Peyer's patch (tissue), 4 donors: ENCODE measurements around the gene SNX21. TPM values are rescaled to one million over a fixed set of nuclear protein-coding genes. Genes with fewer than 3 reads are reported as not detected.

Experiments used
- DNase-seq, 3 donors: peaks; one replicate each; pipeline ENCODE4 v3.0.0-alpha.2; 2017 to 2019
- H3K27ac ChIP-seq, 4 donors: fragments of 200-600 bp; sonication (generic); one replicate each; pipeline ENCODE4 v1.5.1; 2016 to 2019
- H3K27me3 ChIP-seq, 2 donors: fragments of 200-600 bp; sonication (generic); one replicate each; pipeline ENCODE4 v1.5.1; 2019
- H3K36me3 ChIP-seq, 3 donors: fragments of 200-600 bp; sonication (generic); one replicate each; pipeline ENCODE4 v1.5.1; 2016 to 2019
- H3K4me1 ChIP-seq, 4 donors: fragments of 200-600 bp; sonication (generic); one replicate each; pipeline ENCODE4 v1.5.1; 2016 to 2019
- H3K4me3 ChIP-seq, 4 donors: fragments of 200-600 bp; sonication (generic); 1 replicate in 3 of 4; 2 replicates in 1 of 4; pipeline ENCODE4 v1.5.1; 2016 to 2019; ENCODE audit warnings: mild to moderate bottlenecking in 1 of 4
- H3K9me3 ChIP-seq, 4 donors: fragments of 200-600 bp; sonication (generic); one replicate each; pipeline ENCODE4 v1.5.1; 2016 to 2019; ENCODE audit warnings: mild to moderate bottlenecking in 1 of 4
- CTCF ChIP-seq, 6 experiments: fragments of 450-650 bp in 4 of 6; fragments of 200-600 bp in 2 of 6; sonication (generic) in 1 of 6; IDR thresholded peaks; one replicate each; pipeline ENCODE4 v1.5.1; 2017 to 2019; ENCODE audit warnings: antibody characterized with exemption in 6 of 6, mild to moderate bottlenecking in 3 of 6, moderate library complexity in 1 of 6
- POLR2A ChIP-seq, 2 donors: fragments of 450-650 bp; IDR thresholded peaks; one replicate each; pipeline ENCODE4 v1.5.1; 2017; ENCODE audit warnings: antibody characterized with exemption in 2 of 2, mild to moderate bottlenecking in 2 of 2, moderate library complexity in 2 of 2
- total RNA-seq, 4 donors: library from RNA; depleted of rRNA; stranded (reverse); fragments of >200 nt; gene quantifications; one replicate each; pipeline ENCODE4 v1.1.0, GENCODE V29; 2016

Gene SNX21
- total RNA-seq, 4 donors from 2014 or later: 17.5 to 94.9 (median 42.7) TPM

GRCh38 chr20:45880988-45881788, 47.6 kb downstream of the SNX21 start, which contains the start of gene ZSWIM1:
ZSWIM1 (plus strand) TSS chr20:45881227; CDS start chr20:45882593, 1,366 bp downstream.
- TF ChIP-seq POLR2A (IDR thresholded peaks at IDR 0.05) (peak; percentile 41 to 58), CTCF (IDR thresholded peaks at IDR 0.05) (no peak)
- H3K27me3 ChIP-seq: no peaks in the 10 kb centered on the region
- H3K36me3 ChIP-seq: peaks cover 0 to 42% (median 0%) of the 10 kb centered on the region in 3 donors
- DNase-seq: peak; percentile 99 to 100 (median 100)
- no peaks in the 10 kb centered on the region for H3K9me3 ChIP-seq
- peaks cover 0 to 35% (median 3%) of the 10 kb centered on the region in 4 donors for H3K4me1 ChIP-seq
- peak within 1 kb of the TSS; percentile 49 to 70 (median 54) for H3K4me3 ChIP-seq
- H3K27ac ChIP-seq: peak within 1 kb of the TSS; percentile 74 to 89 (median 78)

GRCh38 chr20:45882469-45883099, 49.0 kb downstream of the SNX21 start:
- no peak for TF ChIP-seq CTCF (IDR thresholded peaks at IDR 0.05)
- no peak for TF ChIP-seq POLR2A (IDR thresholded peaks at IDR 0.05)
- Histone ChIP-seq H3K27ac (no peak overlapping the region), H3K9me3 (no peaks in the 10 kb centered on the region), H3K36me3 (peaks cover 0 to 39% (median 0%) of the 10 kb centered on the region in 3 donors), H3K4me3 (no peak overlapping the region), H3K4me1 (peaks cover 0 to 35% (median 3%) of the 10 kb centered on the region in 4 donors), H3K27me3 (no peaks in the 10 kb centered on the region)
- DNase-seq: peak in 1 of 3 donors; percentile 10

GRCh38 chr20:45883100-45883469, 49.5 kb downstream of the SNX21 start:
- DNase-seq: no peak
- Histone ChIP-seq H3K4me1 (peaks cover 0 to 35% (median 3%) of the 10 kb centered on the region in 4 donors), H3K27ac (no peak overlapping the region), H3K27me3 (no peaks in the 10 kb centered on the region), H3K36me3 (peaks cover 0 to 34% (median 0%) of the 10 kb centered on the region in 3 donors), H3K4me3 (no peak overlapping the region), H3K9me3 (no peaks in the 10 kb centered on the region)
- TF ChIP-seq POLR2A (IDR thresholded peaks at IDR 0.05) (no peak), CTCF (IDR thresholded peaks at IDR 0.05) (no peak)

- Histone ChIP-seq H3K27ac (no peak overlapping the region), H3K27me3 (no peaks in the 10 kb centered on the region), H3K4me3 (no peak overlapping the region), H3K36me3 (peaks cover 0 to 40% (median 0%) of the 10 kb centered on the region in 3 donors), H3K9me3 (no peaks in the 10 kb centered on the region), H3K4me1 (peaks cover 0 to 46% (median 2%) of the 10 kb centered on the region in 4 donors)
- no peak for DNase-seq
- TF ChIP-seq CTCF (IDR thresholded peaks at IDR 0.05) (no peak), POLR2A (IDR thresholded peaks at IDR 0.05) (no peak)
Observed at GRCh38 chr20:45886590-45887345, 53.2 kb downstream of the SNX21 start.

GRCh38 chr20:45887346-45887715, 53.7 kb downstream of the SNX21 start, which contains the start of gene SPATA25:
SPATA25 (minus strand) TSS chr20:45887622; CDS start chr20:45887590, 32 bp downstream.
- no peaks in the 10 kb centered on the region for H3K9me3 ChIP-seq
- H3K27me3 ChIP-seq: no peaks in the 10 kb centered on the region
- peaks cover 0 to 40% (median 0%) of the 10 kb centered on the region in 3 donors for H3K36me3 ChIP-seq
- no peak within 1 kb of the TSS for H3K4me3 ChIP-seq
- no peak for DNase-seq
- no peak within 1 kb of the TSS for H3K27ac ChIP-seq
- no peak for TF ChIP-seq POLR2A (IDR thresholded peaks at IDR 0.05)
- TF ChIP-seq CTCF (IDR thresholded peaks at IDR 0.05): no peak
- peaks cover 0 to 46% (median 3%) of the 10 kb centered on the region in 4 donors for H3K4me1 ChIP-seq
